Measurements from ENCODE around the gene XXYLT1. TPM values are rescaled to one million over a fixed set of nuclear protein-coding genes. Genes with fewer than 3 reads are reported as not detected.
"Not testable (repeated sequence)": the region's sequence is repeated elsewhere in the genome, so short reads cannot be mapped to it uniquely, and the experiment has no call there.

XXYLT1 gene
- total RNA-seq, 1 experiment from 2014 or later = 43.7 TPM

GRCh38 chr3:195117978-195118581 is 152.9 kb downstream of the XXYLT1 start:
- Histone ChIP-seq H3K4me3 (no peak overlapping the region), H3K27me3 (no peaks in the 10 kb centered on the region), H3K36me3 (no peaks in the 10 kb centered on the region), H3K9me3 (no peaks in the 10 kb centered on the region)
- DNase-seq = no peak

GRCh38 chr3:195116407-195117185 is 154.4 kb downstream of the XXYLT1 start:
- DNase-seq = no peak
- Histone ChIP-seq H3K4me3 (no peak overlapping the region), H3K27me3 (no peaks in the 10 kb centered on the region), H3K9me3 (no peaks in the 10 kb centered on the region), H3K36me3 (no peaks in the 10 kb centered on the region)

GRCh38 chr3:195115600-195116406 is 155.2 kb downstream of the XXYLT1 start:
- H3K36me3 ChIP-seq = no peaks in the 10 kb centered on the region
- H3K4me3 ChIP-seq = no peak overlapping the region
- H3K27me3 ChIP-seq = no peaks in the 10 kb centered on the region
- H3K9me3 ChIP-seq = no peaks in the 10 kb centered on the region
- no peak for DNase-seq

GRCh38 chr3:195114786-195115599 is 156.0 kb downstream of the XXYLT1 start:
- Histone ChIP-seq H3K4me3 (no peak overlapping the region), H3K9me3 (no peaks in the 10 kb centered on the region), H3K36me3 (no peaks in the 10 kb centered on the region), H3K27me3 (no peaks in the 10 kb centered on the region)
- no peak for DNase-seq

- no peaks in the 10 kb centered on the region for H3K9me3 ChIP-seq
- DNase-seq = no peak
- H3K36me3 ChIP-seq = no peaks in the 10 kb centered on the region
- H3K27me3 ChIP-seq = no peaks in the 10 kb centered on the region
- H3K4me3 ChIP-seq = no peak overlapping the region
Measured at GRCh38 chr3:195113536-195114425, 157.2 kb downstream of the XXYLT1 start.

- no peaks in the 10 kb centered on the region for H3K9me3 ChIP-seq
- DNase-seq = no peak
- no peak overlapping the region for H3K4me3 ChIP-seq
- no peaks in the 10 kb centered on the region for H3K36me3 ChIP-seq
- no peaks in the 10 kb centered on the region for H3K27me3 ChIP-seq
Measured at GRCh38 chr3:195113048-195113447, 157.9 kb downstream of the XXYLT1 start.

- no peaks in the 10 kb centered on the region for H3K27me3 ChIP-seq
- H3K36me3 ChIP-seq = no peaks in the 10 kb centered on the region
- H3K9me3 ChIP-seq = no peaks in the 10 kb centered on the region
- DNase-seq = no peak
- no peak overlapping the region for H3K4me3 ChIP-seq
Measured at GRCh38 chr3:195112361-195112791, 158.6 kb downstream of the XXYLT1 start.

GRCh38 chr3:195111766-195112165 is 159.2 kb downstream of the XXYLT1 start:
- DNase-seq = no peak
- Histone ChIP-seq H3K36me3 (no peaks in the 10 kb centered on the region), H3K4me3 (no peak overlapping the region), H3K9me3 (no peaks in the 10 kb centered on the region), H3K27me3 (no peaks in the 10 kb centered on the region)

GRCh38 chr3:195111319-195111705 is 159.6 kb downstream of the XXYLT1 start:
- Histone ChIP-seq H3K9me3 (no peaks in the 10 kb centered on the region), H3K36me3 (no peaks in the 10 kb centered on the region), H3K4me3 (no peak overlapping the region), H3K27me3 (no peaks in the 10 kb centered on the region)
- DNase-seq = no peak

- no peaks in the 10 kb centered on the region for H3K36me3 ChIP-seq
- H3K9me3 ChIP-seq = no peaks in the 10 kb centered on the region
- no peak for DNase-seq
Measured at GRCh38 chr3:195110647-195111318, 160.2 kb downstream of the XXYLT1 start.

GRCh38 chr3:195109098-195109657 is 161.8 kb downstream of the XXYLT1 start:
- no peak for DNase-seq
- Histone ChIP-seq H3K4me3 (no peak overlapping the region), H3K9me3 (no peaks in the 10 kb centered on the region), H3K36me3 (no peaks in the 10 kb centered on the region), H3K27me3 (no peaks in the 10 kb centered on the region)

More at GRCh38 chr3:195110647-195111318, 160.2 kb downstream of the XXYLT1 start:
- Histone ChIP-seq H3K27me3 (no peaks in the 10 kb centered on the region), H3K4me3 (no peak overlapping the region)

GRCh38 chr3:195107593-195107992 is 163.4 kb downstream of the XXYLT1 start:
- DNase-seq = no peak
- H3K4me3 ChIP-seq = no peak overlapping the region
- no peaks in the 10 kb centered on the region for H3K9me3 ChIP-seq
- H3K27me3 ChIP-seq = no peaks in the 10 kb centered on the region
- H3K36me3 ChIP-seq = no peaks in the 10 kb centered on the region

- H3K36me3 ChIP-seq, H3K27me3 ChIP-seq, H3K4me3 ChIP-seq, H3K9me3 ChIP-seq, DNase-seq: not testable (repeated sequence)
Measured at GRCh38 chr3:195107031-195107430, 163.9 kb downstream of the XXYLT1 start.

GRCh38 chr3:195106418-195106906 is 164.5 kb downstream of the XXYLT1 start:
- Histone ChIP-seq H3K4me3 (no peak overlapping the region), H3K9me3 (0 out of 2 replicates have a peak, but pooled peaks cover 3% of the 10 kb centered on the region), H3K27me3 (no peaks in the 10 kb centered on the region), H3K36me3 (no peaks in the 10 kb centered on the region)
- DNase-seq = peak; percentile 74
